NCI-H2196 treated with DMSO at 0.1 percent for 48 hours (cell line): ENCODE results near the gene IRF2.

Experiments
- DNase-seq: peaks from one replicate; lab custom pipeline; 2025; ENCODE audit not compliant: unreplicated experiment; lab: John Stamatoyannopoulos, UW

IRF2 gene

GRCh38 chr4:184451726-184452125, 22.6 kb downstream of the IRF2 start:
- DNase-seq: no peak

- DNase-seq: no peak
These were observed 23.4 kb downstream of the IRF2 start for GRCh38 chr4:184450743-184451535.

- DNase-seq: no peak
These were observed 24.3 kb downstream of the IRF2 start for GRCh38 chr4:184450045-184450444.

- DNase-seq: no peak
These were observed 25.5 kb downstream of the IRF2 start for GRCh38 chr4:184448821-184449220.

GRCh38 chr4:184448141-184448540, 26.2 kb downstream of the IRF2 start:
- DNase-seq: no peak

GRCh38 chr4:184447664-184448063, 26.7 kb downstream of the IRF2 start:
- DNase-seq: no peak

GRCh38 chr4:184446132-184446658, 28.2 kb downstream of the IRF2 start:
- DNase-seq: no peak

GRCh38 chr4:184444953-184445309, 29.4 kb downstream of the IRF2 start:
- no peak for DNase-seq

- DNase-seq: no peak
These were observed 30.0 kb downstream of the IRF2 start for GRCh38 chr4:184444215-184444952.

- no peak for DNase-seq
These were observed 31.0 kb downstream of the IRF2 start for GRCh38 chr4:184443318-184443717.

GRCh38 chr4:184442314-184442635, 32.1 kb downstream of the IRF2 start:
- DNase-seq: no peak

GRCh38 chr4:184441461-184442313, 32.7 kb downstream of the IRF2 start:
- no peak for DNase-seq

- no peak for DNase-seq
These were observed 33.6 kb downstream of the IRF2 start for GRCh38 chr4:184440595-184441358.

- no peak for DNase-seq
These were observed 34.3 kb downstream of the IRF2 start for GRCh38 chr4:184439856-184440594.

GRCh38 chr4:184439386-184439785, 35.0 kb downstream of the IRF2 start:
- no peak for DNase-seq

- no peak for DNase-seq
These were observed 36.0 kb downstream of the IRF2 start for GRCh38 chr4:184438375-184438774.

GRCh38 chr4:184437565-184438265, 36.6 kb downstream of the IRF2 start:
- DNase-seq: peak; percentile 20

GRCh38 chr4:184434501-184435066, 39.8 kb downstream of the IRF2 start:
- no peak for DNase-seq

- DNase-seq: no peak
These were observed 40.3 kb downstream of the IRF2 start for GRCh38 chr4:184434021-184434420.
